Aorta (tissue), 5 donors: ENCODE measurements around the gene RARA. TPM values are rescaled to one million over a fixed set of nuclear protein-coding genes. Genes with fewer than 3 reads are reported as not detected.

Experiments
- ATAC-seq: fragments of 200-7000 bp; cut with Tn5 transposase; one replicate; pipeline ENCODE4 v1.9.1; 2022; ENCODE audit warnings: moderate library complexity; ENCODE audit not compliant: low FRiP score
- DNase-seq, 2 donors: peaks; one replicate each; pipeline ENCODE4 v3.0.0-alpha.2; 2020
- H3K27ac ChIP-seq, 2 donors: one replicate each; pipeline ENCODE4 v1.5.1; 2013; ENCODE audit warnings: low read length in 2 of 2, mild to moderate bottlenecking in 2 of 2, moderate library complexity in 2 of 2, control low read depth in 1 of 2, inconsistent platforms in 1 of 2, low read depth in 1 of 2
- H3K27me3 ChIP-seq, 2 donors: one replicate each; pipeline ENCODE4 v1.6.1; 2013; ENCODE audit warnings: control low read depth in 1 of 2, low read length in 1 of 2, mild to moderate bottlenecking in 1 of 2, moderate library complexity in 1 of 2; ENCODE audit not compliant: insufficient read depth in 2 of 2, control insufficient read depth in 1 of 2
- H3K36me3 ChIP-seq, 2 donors: one replicate each; pipeline ENCODE4 v1.6.1; 2013; ENCODE audit warnings: control low read depth in 1 of 2, low read length in 1 of 2, mild to moderate bottlenecking in 1 of 2; ENCODE audit not compliant: insufficient read depth in 2 of 2, control insufficient read depth in 1 of 2
- H3K4me1 ChIP-seq, 2 donors: one replicate each; pipeline ENCODE4 v1.6.1; 2013; ENCODE audit warnings: low read length in 2 of 2, control low read depth in 1 of 2, mild to moderate bottlenecking in 1 of 2, moderate library complexity in 1 of 2; ENCODE audit not compliant: insufficient read depth in 2 of 2, control insufficient read depth in 1 of 2
- H3K4me3 ChIP-seq, 2 donors: one replicate each; pipeline ENCODE4 v1.5.1; 2013; ENCODE audit warnings: low read length in 2 of 2, control low read depth in 1 of 2, mild to moderate bottlenecking in 1 of 2
- H3K9me3 ChIP-seq: one replicate; pipeline ENCODE4 v1.6.1; 2013; ENCODE audit warnings: mild to moderate bottlenecking, low read length; ENCODE audit not compliant: control insufficient read depth
- WGBS, 2 donors: extraction: QIAGEN DNeasy Blood & Tissue Kit; methylation state at CpG; one replicate each; pipeline ENCODE4 v1.1.7; 2013; 5-methylcytosine and 5-hydroxymethylcytosine counted together
- intact Hi-C, 2 donors: fragments of 100-400 bp; cut with DNase I; formaldehyde crosslinking; loops; one replicate each; pipeline versions ENCODE4 v1.14.2 to v1.15.0; 2022
- polyA plus RNA-seq, 2 donors: library from polyadenylated mRNA; stranded (reverse); fragments of 200-250 nt; gene quantifications; one replicate each; pipeline ENCODE4 v1.2.3, GENCODE V29; 2013
- total RNA-seq, 2 donors: library from RNA; stranded (reverse); fragmentation: NEBNext Ultra II Directional; extraction: Animal tissue kit (Norgen Biotek cat#: 25700); gene quantifications; one replicate each; pipeline ENCODE4 v1.2.1, GENCODE V29; 2021
- donor health status: healthy with polysubstance abuse.
- donor health status: Bipolar disorder and iron deficiency.
- donor health status: DM: no; HTN: no; CAD: no.
- donor health status: DM: no; HTN: no; CAD: no.
- donor health status: DM: yes; HTN: yes; CAD: no.

Gene RARA
- total and polyA plus RNA-seq, 4 donors: 10.6 to 88.3 (median 39.1) TPM

DNA sequence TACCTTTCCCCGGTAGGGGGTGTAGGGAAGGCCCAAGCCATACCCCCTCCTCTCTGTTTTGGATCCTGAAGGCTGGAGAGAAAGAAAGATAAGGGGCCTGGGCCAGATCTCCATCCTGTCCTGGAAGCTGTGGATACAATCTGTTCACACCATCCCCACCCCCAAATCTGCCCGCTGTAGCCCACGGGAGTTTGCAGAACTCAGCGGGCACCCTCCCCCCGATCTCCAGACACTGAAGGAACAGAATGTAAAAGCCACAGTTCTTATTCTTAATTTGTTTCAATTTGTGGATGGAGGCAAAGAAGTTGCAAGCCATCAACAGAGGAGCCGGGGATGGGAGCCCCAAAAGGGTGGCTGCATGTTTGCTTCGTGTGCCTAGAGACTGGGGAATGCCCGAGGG lies 28.4 kb downstream of the RARA start:
- no peak overlapping the region for H3K27ac ChIP-seq
- no peak for DNase-seq
- H3K9me3 ChIP-seq: no peaks in the 10 kb centered on the region
- no peak for ATAC-seq
- no peaks in the 10 kb centered on the region for H3K27me3 ChIP-seq
- H3K4me3 ChIP-seq: no peak overlapping the region
- WGBS, 2 donors: 81 to 86% methylated on average over 8 of the region's 8 CpGs
- peaks cover 0 to 3% of the 10 kb centered on the region in 2 donors for H3K4me1 ChIP-seq
- intact Hi-C loops: loop anchor here in 1 of 2 donors (10.0 kb wide), 1 partner anchor 243 kb away; no protein-coding TSS in a partner anchor
- no peaks in the 10 kb centered on the region for H3K36me3 ChIP-seq

DNA sequence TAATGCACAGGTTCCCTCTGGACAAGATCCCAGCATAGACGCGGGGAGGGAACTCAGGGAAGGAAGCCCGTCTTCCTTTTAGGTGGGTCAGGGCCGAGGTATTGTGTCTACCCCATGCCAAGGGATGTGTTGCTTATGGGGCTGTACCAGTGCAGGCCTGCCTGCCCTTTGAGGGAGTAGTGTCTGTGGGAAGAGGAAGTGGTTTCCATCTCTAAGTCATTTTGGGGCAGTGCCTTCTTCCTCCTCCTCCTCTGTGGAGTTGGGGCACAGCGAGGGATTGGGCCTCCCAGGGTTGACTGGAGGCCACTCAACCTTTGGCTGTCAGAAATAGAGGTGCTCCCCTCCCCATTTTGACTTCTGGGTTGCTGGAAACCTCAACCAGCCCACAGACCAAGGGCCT lies 29.1 kb downstream of the RARA start:
- H3K9me3 ChIP-seq: no peaks in the 10 kb centered on the region
- DNase-seq (no peak), ATAC-seq (no peak)
- H3K27me3 ChIP-seq: no peaks in the 10 kb centered on the region
- WGBS, 2 donors: 89 to 97% methylated on average over 5 of the region's 5 CpGs
- H3K4me3 ChIP-seq: no peak overlapping the region
- no peak overlapping the region for H3K27ac ChIP-seq
- H3K36me3 ChIP-seq: no peaks in the 10 kb centered on the region
- intact Hi-C loops: loop anchor here in 1 of 2 donors (10.0 kb wide), 1 partner anchor 243 kb away; no protein-coding TSS in a partner anchor
- H3K4me1 ChIP-seq: no peaks in the 10 kb centered on the region

DNA sequence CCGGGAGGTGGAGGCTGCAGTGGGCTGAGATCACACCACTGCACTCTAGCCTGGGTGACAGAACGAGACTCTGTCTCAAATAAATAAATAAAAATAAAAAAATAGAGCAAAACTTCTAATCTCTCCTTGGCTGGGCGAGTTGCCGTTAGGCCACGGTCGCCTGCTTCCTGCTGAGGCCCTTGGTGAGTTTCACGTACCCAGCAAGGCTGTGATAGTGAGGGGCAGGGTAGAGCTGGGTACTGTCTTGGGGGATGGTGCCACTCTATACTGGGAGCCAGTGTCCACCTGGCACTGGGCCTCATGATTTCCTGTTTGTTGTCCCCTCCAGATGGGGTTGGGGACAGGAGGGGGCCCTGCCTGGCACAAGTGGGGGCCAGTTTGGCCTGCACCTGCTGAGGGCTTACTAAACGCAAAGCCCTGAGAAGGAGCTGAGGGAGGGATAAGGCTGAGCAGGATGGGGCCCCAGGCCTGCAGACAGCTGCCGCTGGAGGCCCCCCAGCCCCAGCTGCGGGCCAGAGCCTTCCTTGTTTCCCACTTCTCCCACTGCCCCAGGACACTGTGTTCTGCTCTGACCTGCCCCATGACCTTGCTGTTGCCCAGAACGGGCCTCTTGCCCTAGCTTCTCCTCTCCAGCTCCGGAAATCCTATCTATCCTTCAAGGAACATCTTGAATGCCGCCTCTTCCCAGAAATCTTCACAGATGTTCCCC lies 30.1 kb downstream of the RARA start:
- WGBS, 2 donors: 85 to 88% methylated on average over 13 of the region's 13 CpGs
- Histone ChIP-seq H3K36me3 (no peaks in the 10 kb centered on the region), H3K4me1 (no peaks in the 10 kb centered on the region), H3K27me3 (no peaks in the 10 kb centered on the region), H3K4me3 (no peak overlapping the region), H3K9me3 (no peaks in the 10 kb centered on the region), H3K27ac (no peak overlapping the region)
- DNase-seq: no peak
- ATAC-seq: no peak
- intact Hi-C loops: loop anchor here in 1 of 2 donors (10.0 kb wide), 1 partner anchor 244 kb away; no protein-coding TSS in a partner anchor

DNA sequence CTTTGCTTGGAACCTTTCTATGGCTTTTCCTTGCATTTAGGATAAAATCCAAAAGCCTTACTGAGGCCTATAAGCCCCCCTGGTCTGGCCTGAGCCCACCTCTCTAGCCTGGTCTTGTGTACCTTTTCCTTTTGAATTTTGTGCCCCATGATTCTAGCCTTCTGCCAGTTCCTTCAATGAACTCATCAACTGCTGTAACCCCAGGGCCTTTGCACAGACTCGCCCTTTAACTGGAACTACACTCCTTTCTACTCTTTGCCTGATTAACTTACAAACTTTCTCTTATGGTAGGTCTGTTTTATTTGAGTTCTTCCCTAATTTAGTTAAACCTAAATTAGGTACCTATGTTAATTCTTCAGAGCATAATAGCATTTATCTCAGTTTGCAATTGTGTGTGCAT lies 31.3 kb downstream of the RARA start:
- Histone ChIP-seq H3K4me3 (no peak overlapping the region), H3K9me3 (no peaks in the 10 kb centered on the region), H3K27ac (no peak overlapping the region), H3K4me1 (no peaks in the 10 kb centered on the region), H3K27me3 (no peaks in the 10 kb centered on the region), H3K36me3 (no peaks in the 10 kb centered on the region)
- DNase-seq (no peak), ATAC-seq (no peak)
- 96% methylated on average over 1 of the region's 1 CpG for WGBS, 2 donors
- intact Hi-C loops: no loop called here

DNA sequence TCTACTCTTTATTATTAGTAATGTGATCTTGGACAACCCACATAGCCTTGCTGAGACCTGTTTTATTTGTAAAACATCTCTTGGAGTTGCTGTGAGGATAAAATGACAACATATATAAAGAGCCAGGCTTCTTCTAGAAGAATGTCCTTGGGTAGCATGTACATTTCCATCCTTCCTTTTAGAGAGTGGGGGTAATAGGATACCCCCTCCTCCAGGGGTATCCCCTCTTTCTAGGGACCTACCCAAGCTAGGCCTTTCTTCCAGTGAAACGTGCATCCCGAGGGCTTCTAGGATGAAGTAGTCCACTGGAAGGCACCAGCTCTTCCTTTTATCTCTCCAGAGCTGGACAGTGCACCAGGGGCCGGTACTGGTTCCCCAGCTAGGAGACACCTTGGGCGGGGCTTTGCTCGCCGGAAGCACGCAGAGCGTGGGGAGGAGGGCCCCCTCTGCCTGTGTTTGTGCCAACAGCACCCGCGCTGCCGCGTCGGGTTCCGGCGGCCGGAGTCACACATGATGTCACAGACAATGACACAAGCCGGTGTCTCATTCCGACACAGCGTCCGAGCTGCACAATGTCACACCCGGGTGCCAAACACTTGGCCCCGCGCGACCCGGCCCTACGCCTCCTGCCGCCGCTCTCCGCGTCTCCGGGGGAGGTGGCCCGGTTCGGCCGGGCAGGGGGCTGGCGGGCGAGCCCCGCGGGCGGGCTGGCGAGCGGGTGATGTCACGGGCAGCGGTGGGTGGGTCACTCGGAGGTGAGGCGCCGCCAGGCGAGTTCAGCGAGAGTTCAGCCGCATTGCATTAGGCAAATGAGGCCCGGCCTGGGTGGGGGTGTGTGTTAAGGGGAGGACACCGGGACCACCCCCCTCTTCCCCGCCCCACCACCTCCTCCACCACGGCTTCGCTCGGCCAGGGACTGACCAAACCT lies 32.2 kb downstream of the RARA start:
- intact Hi-C loops: no loop called here
- Histone ChIP-seq H3K27me3 (no peaks in the 10 kb centered on the region), H3K4me1 (no peaks in the 10 kb centered on the region), H3K4me3 (peak overlapping the region; percentile 88 to 90), H3K36me3 (no peaks in the 10 kb centered on the region), H3K9me3 (no peaks in the 10 kb centered on the region), H3K27ac (peak overlapping the region; percentile 17 to 54)
- DNase-seq (peak; percentile 96 to 98), ATAC-seq (peak; percentile 73)
- WGBS, 2 donors: 1% methylated on average over 55 of the region's 55 CpGs

DNA sequence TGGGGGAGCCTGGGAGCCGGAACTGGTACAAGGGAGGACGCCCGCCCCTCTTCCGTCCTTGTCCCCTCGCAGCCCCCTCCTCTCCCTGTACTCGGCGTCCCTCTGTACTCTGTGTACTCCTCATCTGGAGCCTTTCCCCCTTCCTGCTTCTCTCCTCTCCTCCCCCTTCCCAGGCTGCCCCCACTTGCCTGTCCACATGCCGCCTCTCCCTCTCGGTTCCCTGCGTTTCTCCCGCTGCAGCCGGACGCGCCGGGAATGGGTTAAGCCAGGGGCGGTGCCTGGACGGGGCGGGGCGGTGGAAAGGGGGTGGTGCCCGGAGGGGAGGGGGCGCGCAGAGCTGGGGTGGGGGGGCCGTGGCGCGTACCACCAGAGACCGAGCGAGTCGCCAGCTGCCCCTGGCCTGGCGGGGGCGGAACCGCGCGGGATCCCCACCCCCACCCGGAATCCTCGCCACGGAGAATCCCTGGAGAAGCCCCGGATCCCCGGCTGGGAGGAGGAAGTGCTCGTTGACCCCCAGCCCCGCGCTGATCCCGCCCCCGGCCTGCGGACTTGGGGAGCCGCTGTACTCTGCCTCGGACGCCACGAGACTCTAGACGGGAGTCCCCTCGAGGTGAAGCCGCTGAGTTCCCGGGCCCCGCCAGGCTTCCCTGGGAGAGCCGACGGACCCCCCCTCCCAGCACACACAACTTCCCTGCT lies 33.0 kb downstream of the RARA start:
- peak overlapping the region; percentile 17 to 69 for H3K27ac ChIP-seq
- ATAC-seq (peak; percentile 80), DNase-seq (peak; percentile 91 to 94)
- no peaks in the 10 kb centered on the region for H3K36me3 ChIP-seq
- no peaks in the 10 kb centered on the region for H3K9me3 ChIP-seq
- H3K4me3 ChIP-seq: peak overlapping the region; percentile 88 to 90
- H3K4me1 ChIP-seq: no peaks in the 10 kb centered on the region
- no peaks in the 10 kb centered on the region for H3K27me3 ChIP-seq
- 0 to 1% methylated on average over 32 to 55 of the region's 55 CpGs for WGBS, 2 donors
- intact Hi-C loops: no loop called here

DNA sequence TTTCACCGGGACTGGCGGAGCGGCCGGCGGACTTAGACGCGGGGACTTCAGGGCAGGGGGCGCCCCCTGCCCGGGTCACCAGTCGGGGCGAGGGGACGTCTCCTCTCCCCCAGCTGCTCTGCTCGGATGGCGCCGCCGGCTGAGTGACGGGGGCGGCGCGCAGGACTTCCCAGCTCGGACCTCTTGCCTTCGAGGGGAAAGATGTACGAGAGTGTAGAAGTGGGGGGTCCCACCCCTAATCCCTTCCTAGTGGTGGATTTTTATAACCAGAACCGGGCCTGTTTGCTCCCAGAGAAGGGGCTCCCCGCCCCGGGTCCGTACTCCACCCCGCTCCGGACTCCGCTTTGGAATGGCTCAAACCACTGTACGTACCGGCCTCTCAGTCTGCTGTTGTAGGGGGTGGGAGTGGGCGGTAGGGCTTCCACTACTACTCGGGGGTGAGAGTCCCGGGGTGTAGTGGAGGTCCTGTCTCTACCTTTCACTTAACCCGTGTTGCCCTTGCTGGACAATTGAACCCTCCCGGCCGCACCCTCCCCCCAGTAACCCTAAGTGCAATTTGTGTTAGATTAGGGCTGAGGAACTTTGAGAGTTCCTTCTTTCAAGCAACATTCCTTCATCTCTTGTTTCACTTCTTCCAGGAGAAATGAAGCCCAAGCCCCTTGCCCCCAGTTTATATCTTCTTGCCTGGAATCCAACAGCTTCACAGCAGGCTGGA lies 33.7 kb downstream of the RARA start:
- 2% methylated on average over 33 to 38 of the region's 38 CpGs for WGBS, 2 donors
- Histone ChIP-seq H3K27me3 (no peaks in the 10 kb centered on the region), H3K9me3 (no peaks in the 10 kb centered on the region), H3K27ac (peak overlapping the region in 1 of 2 donors; percentile 69), H3K4me1 (no peaks in the 10 kb centered on the region), H3K36me3 (no peaks in the 10 kb centered on the region), H3K4me3 (peak overlapping the region; percentile 88 to 90)
- no peak for DNase-seq
- no peak for ATAC-seq
- intact Hi-C loops: no loop called here
